ENCODE measurements around the gene NLRP3. TPM values are rescaled to one million over a fixed set of nuclear protein-coding genes. Genes with fewer than 3 reads are reported as not detected.

Gene NLRP3
- total RNA-seq, 4 donors from 2014 or later = 0.75 to 1.7 (median 0.82) TPM; not detected in 1

DNA sequence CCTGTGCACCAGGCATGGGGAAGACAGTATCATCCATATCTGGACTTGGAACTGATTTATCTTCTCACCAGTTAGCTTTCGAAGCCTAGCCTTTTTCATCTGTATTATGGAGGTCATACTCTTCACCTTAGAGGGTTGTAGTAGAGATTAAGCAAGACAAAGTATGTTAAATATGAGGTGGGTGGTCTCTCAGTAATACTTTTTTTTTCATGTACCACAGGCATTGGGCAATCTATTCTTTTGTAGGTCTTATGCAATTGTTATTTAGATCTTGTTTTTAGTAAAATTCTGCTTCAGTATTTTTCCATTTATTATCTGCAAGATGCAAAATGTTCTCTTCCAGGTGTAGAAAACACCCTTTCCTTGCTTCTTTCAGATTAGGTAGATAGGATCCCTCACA, 77.1 kb downstream of the NLRP3 start:
- H3K36me3 ChIP-seq = no peaks in the 10 kb centered on the region
- H3K27me3 ChIP-seq = no peaks in the 10 kb centered on the region
- no peak for TF ChIP-seq POLR2A (IDR thresholded peaks at IDR 0.05)
- TF ChIP-seq, protein P1, sequence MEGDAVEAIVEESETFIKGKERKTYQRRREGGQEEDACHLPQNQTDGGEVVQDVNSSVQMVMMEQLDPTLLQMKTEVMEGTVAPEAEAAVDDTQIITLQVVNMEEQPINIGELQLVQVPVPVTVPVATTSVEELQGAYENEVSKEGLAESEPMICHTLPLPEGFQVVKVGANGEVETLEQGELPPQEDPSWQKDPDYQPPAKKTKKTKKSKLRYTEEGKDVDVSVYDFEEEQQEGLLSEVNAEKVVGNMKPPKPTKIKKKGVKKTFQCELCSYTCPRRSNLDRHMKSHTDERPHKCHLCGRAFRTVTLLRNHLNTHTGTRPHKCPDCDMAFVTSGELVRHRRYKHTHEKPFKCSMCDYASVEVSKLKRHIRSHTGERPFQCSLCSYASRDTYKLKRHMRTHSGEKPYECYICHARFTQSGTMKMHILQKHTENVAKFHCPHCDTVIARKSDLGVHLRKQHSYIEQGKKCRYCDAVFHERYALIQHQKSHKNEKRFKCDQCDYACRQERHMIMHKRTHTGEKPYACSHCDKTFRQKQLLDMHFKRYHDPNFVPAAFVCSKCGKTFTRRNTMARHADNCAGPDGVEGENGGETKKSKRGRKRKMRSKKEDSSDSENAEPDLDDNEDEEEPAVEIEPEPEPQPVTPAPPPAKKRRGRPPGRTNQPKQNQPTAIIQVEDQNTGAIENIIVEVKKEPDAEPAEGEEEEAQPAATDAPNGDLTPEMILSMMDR (IDR thresholded peaks at IDR 0.05) = no peak
- TF ChIP-seq POLR2AphosphoS5 (IDR thresholded peaks at IDR 0.05) = no peak
- no peak for TF ChIP-seq EP300 (IDR thresholded peaks at IDR 0.05; ENCODE audit: low read depth)
- no peak overlapping the region for H3K27ac ChIP-seq
- 77 to 88% methylated on average over 1 of the region's 1 CpG for WGBS, 2 donors (ENCODE audit: low coverage in 1 of 2)
- no peak overlapping the region for H3K4me3 ChIP-seq
- H3K4me1 ChIP-seq = no peaks in the 10 kb centered on the region
- intact Hi-C loops (cut with DNase I; ENCODE audit: low total_unique reads) (no loop called here), in situ Hi-C loops (cut with MboI; ENCODE audit: low pct_ligation_motif_present in 1 of 4, low pct_unique_long_range_greater_than_20kb in 1 of 4, low sequenced_read_pairs in 3 of 4) (loop anchor here in 2 of 4 donors (25.0 kb wide), 2 partner anchors 106 to 581 kb away; no protein-coding TSS in a partner anchor)
- no peaks in the 10 kb centered on the region for H3K9me3 ChIP-seq
- no peak for DNase-seq

DNA sequence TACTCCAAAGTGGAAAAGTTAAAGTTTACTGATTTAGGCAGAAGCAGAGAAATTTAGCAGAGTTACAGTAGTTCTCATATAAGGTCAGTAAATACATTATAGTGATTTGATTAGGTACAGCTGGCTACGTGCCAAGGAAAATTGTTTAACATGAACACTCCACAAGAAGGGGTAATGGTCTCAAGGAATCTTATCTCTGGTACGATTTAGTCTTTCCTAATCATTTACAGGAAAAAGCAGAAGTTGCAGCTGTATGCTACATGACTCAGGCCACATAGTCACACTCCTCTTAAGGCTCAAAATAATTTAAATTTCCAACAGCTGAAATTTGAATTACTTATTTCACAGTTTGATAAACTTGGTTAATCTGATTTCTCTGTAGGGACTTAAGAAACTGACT, 78.8 kb downstream of the NLRP3 start:
- in situ Hi-C loops (cut with MboI; ENCODE audit: low pct_ligation_motif_present in 1 of 4, low pct_unique_long_range_greater_than_20kb in 1 of 4, low sequenced_read_pairs in 3 of 4) = loop anchor here in 2 of 4 donors (25.0 kb wide), 2 partner anchors 107 to 582 kb away; no protein-coding TSS in a partner anchor
- no peak for DNase-seq
- intact Hi-C loops (cut with DNase I; ENCODE audit: low total_unique reads) = no loop called here
- Histone ChIP-seq H3K4me1 (no peaks in the 10 kb centered on the region), H3K9me3 (no peaks in the 10 kb centered on the region), H3K4me3 (no peak overlapping the region), H3K36me3 (no peaks in the 10 kb centered on the region), H3K27ac (no peak overlapping the region), H3K27me3 (no peaks in the 10 kb centered on the region)
- no peak for TF ChIP-seq POLR2A (IDR thresholded peaks at IDR 0.05)
- TF ChIP-seq POLR2AphosphoS5 (IDR thresholded peaks at IDR 0.05) = no peak
- 30% methylated on average over 2 of the region's 2 CpGs for WGBS, 2 donors (ENCODE audit: low coverage in 1 of 2)

DNA sequence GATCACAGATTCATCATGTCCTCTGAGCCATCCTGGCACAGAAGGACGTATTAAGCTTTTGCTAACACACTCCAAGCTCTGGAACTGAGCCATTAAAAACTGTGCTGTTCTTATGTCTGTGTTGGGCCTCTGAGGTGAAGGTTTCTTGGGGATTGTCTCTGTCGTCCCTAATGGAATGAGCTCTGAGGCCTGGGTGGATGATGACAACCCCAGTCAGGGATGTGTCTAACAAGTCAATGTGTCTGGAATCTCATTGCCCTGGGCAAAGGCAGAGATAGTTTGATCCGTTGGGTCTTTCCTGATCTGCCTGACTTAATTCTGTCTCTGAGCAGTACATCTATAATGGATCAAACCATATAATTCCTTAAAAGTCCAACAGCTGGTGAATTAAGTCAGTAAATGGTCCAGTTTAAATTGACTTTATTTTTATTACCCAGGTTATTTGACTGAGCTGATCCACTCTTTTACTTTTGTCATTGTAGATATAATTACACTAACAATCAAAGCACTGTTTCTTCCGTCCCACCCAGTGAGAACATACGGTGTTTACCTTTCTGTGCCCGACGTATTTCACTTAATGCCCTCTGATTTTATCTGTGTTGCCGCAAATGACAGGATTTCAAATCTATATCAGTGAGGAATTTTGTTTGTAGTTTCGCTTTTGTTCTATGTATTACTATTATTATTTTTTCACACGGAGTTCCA, 80.8 kb downstream of the NLRP3 start:
- Histone ChIP-seq H3K36me3 (no peaks in the 10 kb centered on the region), H3K4me1 (no peaks in the 10 kb centered on the region), H3K9me3 (no peaks in the 10 kb centered on the region), H3K4me3 (no peak overlapping the region), H3K27ac (no peak overlapping the region), H3K27me3 (no peaks in the 10 kb centered on the region)
- intact Hi-C loops (cut with DNase I; ENCODE audit: low total_unique reads) = no loop called here
- WGBS, 2 donors (ENCODE audit: low coverage in 1 of 2) = 52% methylated on average over 9 to 10 of the region's 10 CpGs
- in situ Hi-C loops (cut with MboI; ENCODE audit: low pct_ligation_motif_present in 1 of 4, low pct_unique_long_range_greater_than_20kb in 1 of 4, low sequenced_read_pairs in 3 of 4) = loop anchor here in 2 of 4 donors (25.0 kb wide), 2 partner anchors 109 to 584 kb away; no protein-coding TSS in a partner anchor
- no peak for DNase-seq
- TF ChIP-seq, protein P1 (IDR thresholded peaks at IDR 0.05) = no peak
- TF ChIP-seq EP300 (IDR thresholded peaks at IDR 0.05; ENCODE audit: low read depth) (no peak), POLR2AphosphoS5 (IDR thresholded peaks at IDR 0.05) (no peak), POLR2A (IDR thresholded peaks at IDR 0.05) (no peak)

Other genes starting within 250 kb of the NLRP3 start
- gene ZNF124, start 244.2 kb upstream of the NLRP3 start, total RNA-seq = 10 to 100 TPM; 27.5 to 61.1 (median 41.5) TPM
- gene VN1R5, start 160.1 kb upstream of the NLRP3 start, total RNA-seq = not detected
- gene ZNF496, start 84.3 kb upstream of the NLRP3 start, total RNA-seq = 10 to 100 TPM; 12.4 to 35.8 (median 28.7) TPM
- gene OR2B11, start 41.9 kb downstream of the NLRP3 start, total RNA-seq = not detected
- not detected for gene OR2C3, start 120.3 kb downstream of the NLRP3 start, total RNA-seq
- under 1 TPM in 3 of 4 donors, not detected in 1; 0.14 to 0.32 (median 0.20) TPM for gene GCSAML, start 133.0 kb downstream of the NLRP3 start, total RNA-seq
- gene OR2G2, start 172.2 kb downstream of the NLRP3 start, total RNA-seq = not detected
- not detected for gene OR2G3, start 189.4 kb downstream of the NLRP3 start, total RNA-seq